PC-3 (cell line): Measurements from ENCODE around the gene ABO.

Experiments
- EZH2 ChIP-seq: fragments of 300-600 bp; sonication (generic); IDR thresholded peaks from one replicate; pipeline ENCODE4 v1.6.1; 2017; ENCODE audit warnings: antibody characterized with exemption, mild to moderate bottlenecking, low read length; ENCODE audit not compliant: unreplicated experiment
- TF ChIP-seq, protein P1 (sequence below): fragments of 300-600 bp; sonication (generic); conservative IDR thresholded peaks from 2 replicates; pipeline ENCODE4 v1.5.1; 2017; ENCODE audit warnings: antibody characterized with exemption, low read depth, mild to moderate bottlenecking, low read length

DNA sequence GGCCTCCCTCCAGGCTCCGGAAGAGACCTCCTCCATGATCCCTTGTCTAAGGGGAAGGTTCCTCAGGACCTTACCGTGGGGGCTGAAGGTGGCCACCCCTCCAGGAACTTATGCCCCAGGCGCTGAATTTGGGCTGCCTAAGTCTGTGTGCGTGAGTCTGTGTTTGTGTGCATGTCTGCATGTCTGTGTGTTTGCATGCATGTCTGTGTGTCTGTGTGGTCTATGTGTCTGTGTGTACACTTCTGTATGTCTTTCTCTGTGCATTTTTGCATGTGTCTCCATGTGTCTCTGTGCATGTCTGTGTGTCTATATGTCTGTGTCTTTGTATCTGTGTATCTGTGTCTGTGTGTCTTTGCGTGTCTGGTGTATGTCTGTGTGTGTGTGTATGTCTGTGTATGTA lies 20.5 kb downstream of the ABO start:
- TF ChIP-seq, protein P1, sequence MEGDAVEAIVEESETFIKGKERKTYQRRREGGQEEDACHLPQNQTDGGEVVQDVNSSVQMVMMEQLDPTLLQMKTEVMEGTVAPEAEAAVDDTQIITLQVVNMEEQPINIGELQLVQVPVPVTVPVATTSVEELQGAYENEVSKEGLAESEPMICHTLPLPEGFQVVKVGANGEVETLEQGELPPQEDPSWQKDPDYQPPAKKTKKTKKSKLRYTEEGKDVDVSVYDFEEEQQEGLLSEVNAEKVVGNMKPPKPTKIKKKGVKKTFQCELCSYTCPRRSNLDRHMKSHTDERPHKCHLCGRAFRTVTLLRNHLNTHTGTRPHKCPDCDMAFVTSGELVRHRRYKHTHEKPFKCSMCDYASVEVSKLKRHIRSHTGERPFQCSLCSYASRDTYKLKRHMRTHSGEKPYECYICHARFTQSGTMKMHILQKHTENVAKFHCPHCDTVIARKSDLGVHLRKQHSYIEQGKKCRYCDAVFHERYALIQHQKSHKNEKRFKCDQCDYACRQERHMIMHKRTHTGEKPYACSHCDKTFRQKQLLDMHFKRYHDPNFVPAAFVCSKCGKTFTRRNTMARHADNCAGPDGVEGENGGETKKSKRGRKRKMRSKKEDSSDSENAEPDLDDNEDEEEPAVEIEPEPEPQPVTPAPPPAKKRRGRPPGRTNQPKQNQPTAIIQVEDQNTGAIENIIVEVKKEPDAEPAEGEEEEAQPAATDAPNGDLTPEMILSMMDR: no peak
- TF ChIP-seq EZH2: no peak
